Measurements from ENCODE around the gene EVC.
"Not testable (repeated sequence)": the region's sequence is repeated elsewhere in the genome, so short reads cannot be mapped to it uniquely, and the experiment has no call there.

The EVC gene

DNA sequence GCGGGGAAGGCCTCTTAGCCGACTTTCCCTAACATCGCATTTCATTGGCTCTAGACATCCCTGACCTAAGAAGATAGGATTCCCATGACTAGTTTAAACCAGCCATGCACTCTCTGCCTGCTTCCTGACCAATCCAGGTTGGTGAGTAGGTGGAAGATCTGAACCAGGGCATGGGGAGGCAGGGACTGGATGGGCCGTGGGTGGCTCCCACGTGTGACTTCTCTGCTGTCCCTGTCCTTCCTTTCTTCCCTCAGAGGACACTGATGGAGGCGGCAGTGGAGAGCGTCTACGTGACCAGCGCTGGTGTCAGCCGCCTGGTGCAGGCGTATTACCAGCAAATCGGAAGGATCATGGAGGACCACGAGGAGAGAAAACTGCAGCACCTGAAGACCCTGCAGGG lies 90.7 kb downstream of the EVC start:
- Mint-ChIP-seq H3K9me3 (no peaks in the 10 kb centered on the region), H3K4me1 (ENCODE audit: low read depth) (no peaks in the 10 kb centered on the region), H3K27ac (no peak overlapping the region), H3K36me3 (ENCODE audit: low read depth) (no peaks in the 10 kb centered on the region), H3K27me3 (ENCODE audit: low read depth) (no peaks in the 10 kb centered on the region), H3K4me3 (no peak overlapping the region)
- DNase-seq (ENCODE audit: low spot score), result no peak

DNA sequence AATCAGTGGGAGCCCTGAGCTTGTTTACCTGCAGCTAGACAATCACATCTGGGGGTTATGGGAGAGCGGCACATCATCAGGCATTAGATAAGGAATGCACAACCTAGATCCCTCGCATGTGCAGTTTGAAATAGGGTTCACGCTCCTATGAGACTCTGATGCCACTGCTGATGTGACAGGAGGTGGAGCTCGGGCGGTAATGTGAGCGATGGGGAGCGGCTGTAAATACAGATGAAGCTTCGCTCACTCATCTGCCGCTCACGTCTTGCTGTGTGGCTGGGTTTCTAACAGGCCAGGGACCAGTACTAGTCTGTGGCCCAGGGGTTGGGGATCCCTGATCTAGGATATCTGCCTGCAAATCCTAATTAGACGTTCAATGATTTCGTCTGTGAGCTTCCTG lies 91.6 kb downstream of the EVC start:
- Mint-ChIP-seq H3K27ac (no peak overlapping the region), H3K4me3 (no peak overlapping the region), H3K27me3 (ENCODE audit: low read depth) (no peaks in the 10 kb centered on the region), H3K9me3 (no peaks in the 10 kb centered on the region), H3K36me3 (ENCODE audit: low read depth) (no peaks in the 10 kb centered on the region), H3K4me1 (ENCODE audit: low read depth) (no peaks in the 10 kb centered on the region)
- DNase-seq (ENCODE audit: low spot score), result no peak

DNA sequence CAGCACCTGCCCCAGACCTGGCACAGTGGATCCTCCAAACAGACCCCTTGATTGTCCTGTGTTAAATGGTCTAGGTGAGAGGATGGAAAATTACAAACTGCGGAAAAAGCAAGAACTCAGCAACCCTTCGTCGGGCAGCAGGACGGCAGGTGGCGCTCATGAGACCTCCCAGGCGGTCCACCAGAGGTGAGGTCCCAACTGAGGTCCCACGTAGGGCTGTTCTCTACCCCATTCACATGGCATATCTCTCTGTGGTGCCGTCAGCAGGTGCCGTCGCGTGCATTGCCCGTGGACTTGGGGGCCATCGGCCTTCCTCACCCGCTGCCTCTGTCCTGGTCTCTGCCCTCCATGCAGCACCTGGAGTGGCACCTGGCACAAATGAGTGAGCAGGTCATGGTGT lies 93.7 kb downstream of the EVC start:
- no peak for DNase-seq (ENCODE audit: low spot score)
- Mint-ChIP-seq H3K4me3 (no peak overlapping the region), H3K27ac (no peak overlapping the region), H3K4me1 (ENCODE audit: low read depth) (no peaks in the 10 kb centered on the region), H3K36me3 (ENCODE audit: low read depth) (no peaks in the 10 kb centered on the region), H3K9me3 (no peaks in the 10 kb centered on the region), H3K27me3 (ENCODE audit: low read depth) (no peaks in the 10 kb centered on the region)

DNA sequence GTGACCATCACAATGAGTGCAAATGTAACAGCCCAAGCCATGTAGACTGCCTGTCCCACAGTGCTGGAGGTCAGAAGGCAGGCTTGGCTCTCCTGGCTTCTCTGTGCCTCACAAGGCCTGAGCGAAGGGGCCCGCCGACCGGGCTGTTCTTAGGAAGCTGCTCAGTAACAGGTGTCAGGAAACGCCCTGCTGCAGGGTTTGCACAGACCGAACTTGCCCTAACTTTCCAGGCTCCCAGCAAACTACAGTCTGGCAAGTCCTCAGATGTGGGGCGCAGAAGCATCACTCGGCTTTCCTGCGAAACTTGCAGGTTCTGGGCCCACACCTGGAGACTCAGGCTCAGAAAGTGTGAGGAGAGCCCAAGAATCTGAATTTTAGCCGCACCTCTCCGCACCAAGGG lies 94.3 kb downstream of the EVC start:
- DNase-seq (ENCODE audit: low spot score), result no peak
- Mint-ChIP-seq H3K4me3 (no peak overlapping the region), H3K27me3 (ENCODE audit: low read depth) (no peaks in the 10 kb centered on the region)

DNA sequence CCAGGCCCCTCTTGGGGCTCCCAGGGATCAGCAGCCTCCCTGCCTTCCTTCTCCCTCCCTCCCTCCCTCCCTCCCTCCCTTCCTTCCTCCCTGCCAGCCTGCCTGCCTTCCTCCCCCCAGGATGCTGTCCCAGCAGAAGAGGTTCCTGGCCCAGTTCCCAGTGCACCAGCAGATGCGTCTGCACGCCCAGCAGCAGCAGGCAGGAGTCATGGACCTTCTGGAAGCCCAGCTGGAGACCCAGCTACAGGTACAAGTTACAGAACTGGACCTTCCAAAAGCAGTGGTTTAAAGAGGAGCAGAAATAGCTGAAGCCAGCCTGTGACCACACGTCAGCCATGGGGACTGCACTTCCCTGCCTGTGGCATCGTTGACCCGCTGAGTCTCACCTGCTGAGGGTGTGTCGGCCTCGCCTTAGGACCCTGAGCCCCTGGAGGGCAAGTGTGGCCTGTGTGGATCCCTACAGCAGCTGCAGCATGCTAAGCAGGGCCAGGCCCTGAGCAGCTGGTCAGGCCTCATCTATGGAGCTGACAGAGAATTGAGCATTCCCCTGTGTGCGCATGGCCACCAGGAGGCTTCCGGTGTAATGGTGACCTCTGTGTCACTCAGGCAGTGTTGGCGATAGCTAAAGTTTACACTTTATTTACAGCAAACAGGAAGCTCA lies 97.2 kb downstream of the EVC start:
- H3K9me3 Mint-ChIP-seq, result no peaks in the 10 kb centered on the region
- H3K27ac Mint-ChIP-seq, result no peak overlapping the region
- no peaks in the 10 kb centered on the region for H3K27me3 Mint-ChIP-seq (ENCODE audit: low read depth)

More for the DNA sequence above, 94.3 kb downstream of the EVC start:
- Mint-ChIP-seq H3K27ac (no peak overlapping the region), H3K36me3 (ENCODE audit: low read depth) (no peaks in the 10 kb centered on the region), H3K9me3 (no peaks in the 10 kb centered on the region), H3K4me1 (ENCODE audit: low read depth) (no peaks in the 10 kb centered on the region)

DNA sequence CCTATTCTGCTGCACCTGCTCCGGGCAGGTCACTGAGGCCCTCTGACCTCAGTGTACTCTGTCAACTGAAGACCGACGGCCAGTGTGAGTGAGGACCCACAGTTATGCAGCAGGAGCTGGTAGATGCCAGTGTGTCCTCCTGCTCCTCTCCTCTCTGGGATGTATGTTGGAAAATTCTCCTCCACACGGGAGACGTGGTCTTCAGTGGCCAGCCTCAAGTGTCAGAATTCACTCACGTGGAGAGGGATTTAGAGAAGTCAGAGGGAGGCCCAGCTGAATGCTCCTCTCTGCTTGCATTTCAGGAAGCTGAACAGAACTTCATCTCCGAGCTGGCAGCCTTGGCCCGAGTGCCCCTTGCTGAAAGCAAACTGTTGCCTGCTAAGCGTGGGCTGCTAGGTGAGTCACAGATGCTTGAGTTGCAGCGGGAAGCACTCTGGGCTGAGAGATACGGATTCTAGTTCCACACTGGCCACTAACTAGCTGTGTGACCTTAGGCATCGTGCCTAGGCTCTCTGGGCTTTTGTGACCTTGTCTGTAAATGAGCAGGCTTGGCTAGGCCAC lies 98.3 kb downstream of the EVC start:
- Mint-ChIP-seq H3K4me1 (ENCODE audit: low read depth) (no peaks in the 10 kb centered on the region), H3K4me3 (no peak overlapping the region), H3K27me3 (ENCODE audit: low read depth) (no peaks in the 10 kb centered on the region), H3K27ac (no peak overlapping the region), H3K36me3 (ENCODE audit: low read depth) (no peaks in the 10 kb centered on the region), H3K9me3 (no peaks in the 10 kb centered on the region)
- DNase-seq (ENCODE audit: low spot score), result no peak

More for the DNA sequence above, 97.2 kb downstream of the EVC start:
- Mint-ChIP-seq H3K36me3 (ENCODE audit: low read depth) (no peaks in the 10 kb centered on the region), H3K4me3 (no peak overlapping the region), H3K4me1 (ENCODE audit: low read depth) (no peaks in the 10 kb centered on the region)
- no peak for DNase-seq (ENCODE audit: low spot score)

DNA sequence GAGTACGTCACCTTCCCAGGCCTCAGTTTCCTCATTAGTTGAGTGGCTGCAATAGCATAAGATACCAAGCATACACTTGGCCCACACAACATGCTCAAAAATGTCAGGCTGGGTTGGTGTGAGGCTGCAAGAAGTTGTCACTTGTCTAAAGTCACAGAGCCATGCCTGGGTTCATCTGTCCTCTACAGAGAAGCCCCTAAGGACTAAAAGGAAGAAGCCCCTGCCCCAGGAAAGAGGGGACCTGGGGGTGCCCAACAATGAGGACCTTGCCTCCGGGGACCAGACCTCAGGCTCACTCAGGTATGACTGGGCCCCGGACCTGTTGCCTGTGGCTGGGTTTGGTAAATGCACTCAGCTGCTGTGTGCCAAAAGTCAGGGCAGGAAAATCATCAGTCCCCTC lies 99.2 kb downstream of the EVC start:
- no peak for DNase-seq (ENCODE audit: low spot score)
- Mint-ChIP-seq H3K36me3 (ENCODE audit: low read depth) (no peaks in the 10 kb centered on the region), H3K4me3 (no peak overlapping the region), H3K27me3 (ENCODE audit: low read depth) (no peaks in the 10 kb centered on the region), H3K27ac (no peak overlapping the region), H3K9me3 (no peaks in the 10 kb centered on the region), H3K4me1 (ENCODE audit: low read depth) (no peaks in the 10 kb centered on the region)

DNA sequence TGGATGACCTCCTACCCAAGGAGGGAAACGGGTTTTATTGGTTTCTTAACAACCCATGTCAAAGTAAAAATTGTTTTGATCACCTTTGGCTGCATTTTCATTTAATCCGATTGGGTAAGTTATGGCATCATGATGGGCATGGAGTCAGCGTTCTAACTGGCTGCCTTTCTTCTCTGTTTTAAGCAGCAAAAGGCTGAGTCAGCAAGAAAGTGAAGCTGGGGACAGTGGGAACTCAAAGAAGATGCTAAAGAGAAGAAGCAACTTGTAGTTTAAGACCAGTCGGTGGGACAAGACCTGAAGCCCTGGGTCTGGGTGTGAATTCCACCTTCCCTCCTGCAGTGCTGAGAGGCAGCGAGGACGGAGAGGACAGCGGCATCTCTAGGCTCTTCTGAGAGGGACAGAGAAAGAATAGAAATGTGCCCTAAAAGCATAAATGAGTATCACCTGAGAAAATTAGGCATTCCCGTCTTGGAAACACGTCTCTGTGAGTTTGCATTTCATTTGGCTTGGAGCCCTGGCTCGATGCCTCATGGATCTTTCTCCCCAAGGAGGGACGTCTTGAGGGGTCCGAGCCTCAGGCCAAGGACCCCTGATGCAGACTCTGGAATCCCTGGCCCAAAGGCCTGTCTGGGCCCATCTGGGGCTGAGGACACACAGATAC lies 99.9 kb downstream of the EVC start:
- H3K27ac Mint-ChIP-seq, result no peak overlapping the region
- H3K27me3 Mint-ChIP-seq (ENCODE audit: low read depth), result no peaks in the 10 kb centered on the region
- no peak for DNase-seq (ENCODE audit: low spot score)
- no peaks in the 10 kb centered on the region for H3K9me3 Mint-ChIP-seq
- H3K36me3 Mint-ChIP-seq (ENCODE audit: low read depth), result no peaks in the 10 kb centered on the region
- H3K4me1 Mint-ChIP-seq (ENCODE audit: low read depth), result no peaks in the 10 kb centered on the region
- no peak overlapping the region for H3K4me3 Mint-ChIP-seq

DNA sequence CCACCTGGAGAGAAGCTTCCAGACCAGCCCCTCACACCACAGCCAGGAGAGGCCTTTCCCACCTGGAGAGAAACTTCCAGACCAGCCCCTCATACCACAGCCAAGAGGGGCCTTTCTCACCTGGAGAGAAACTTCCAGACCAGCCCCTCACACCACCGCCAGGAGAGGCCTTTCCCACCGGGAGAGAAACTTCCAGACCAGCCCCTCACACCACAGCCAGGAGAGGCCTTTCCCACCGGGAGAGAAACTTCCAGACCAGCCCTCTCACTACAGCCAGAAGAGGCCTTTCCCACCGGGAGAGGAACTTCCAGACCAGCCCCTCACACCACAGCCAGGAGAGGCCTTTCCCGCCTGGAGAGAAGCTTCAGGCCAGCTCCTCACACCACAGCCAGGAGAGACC lies 101.1 kb downstream of the EVC start:
- H3K36me3 Mint-ChIP-seq (ENCODE audit: low read depth); H3K9me3 Mint-ChIP-seq; H3K27me3 Mint-ChIP-seq (ENCODE audit: low read depth); DNase-seq (ENCODE audit: low spot score); H3K4me3 Mint-ChIP-seq; H3K27ac Mint-ChIP-seq; H3K4me1 Mint-ChIP-seq (ENCODE audit: low read depth): not testable (repeated sequence)

DNA sequence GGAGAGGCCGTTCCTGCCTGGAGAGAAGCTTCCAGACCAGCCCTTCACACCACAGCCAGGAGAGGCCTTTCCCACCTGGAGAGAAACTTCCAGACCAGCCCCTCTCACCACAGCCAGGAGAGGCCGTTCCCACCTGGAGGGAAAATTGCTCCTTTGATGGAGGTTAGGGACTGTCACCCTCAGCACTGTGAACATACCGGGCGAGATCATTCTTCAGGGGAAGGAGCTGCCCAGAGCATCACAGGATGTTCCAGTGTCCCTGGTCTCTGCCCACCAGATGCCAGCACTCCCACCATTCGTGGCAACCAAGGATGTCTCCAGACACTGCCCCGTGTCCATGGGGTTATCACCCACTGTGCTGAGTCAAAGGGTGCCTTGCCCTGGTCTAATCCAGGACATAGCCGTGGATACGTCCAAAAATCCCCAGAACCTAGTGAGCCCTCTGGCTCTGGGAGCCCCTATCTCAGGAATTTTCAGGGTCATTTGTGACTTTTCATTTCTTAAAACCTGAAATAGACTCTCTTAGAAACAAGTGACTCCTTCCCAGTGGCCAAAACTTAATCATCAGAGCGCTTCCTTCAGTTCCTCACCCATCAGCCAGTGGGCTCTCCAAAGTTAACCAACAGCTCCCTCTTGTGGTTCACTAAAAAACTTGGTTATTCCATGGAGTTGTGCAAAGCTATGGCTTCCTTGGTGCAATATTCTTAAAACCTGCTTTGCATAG lies 101.7 kb downstream of the EVC start:
- Mint-ChIP-seq H3K36me3 (ENCODE audit: low read depth) (no peaks in the 10 kb centered on the region), H3K4me3 (no peak overlapping the region), H3K27ac (no peak overlapping the region), H3K27me3 (ENCODE audit: low read depth) (no peaks in the 10 kb centered on the region), H3K9me3 (no peaks in the 10 kb centered on the region), H3K4me1 (ENCODE audit: low read depth) (no peaks in the 10 kb centered on the region)
- no peak for DNase-seq (ENCODE audit: low spot score)

DNA sequence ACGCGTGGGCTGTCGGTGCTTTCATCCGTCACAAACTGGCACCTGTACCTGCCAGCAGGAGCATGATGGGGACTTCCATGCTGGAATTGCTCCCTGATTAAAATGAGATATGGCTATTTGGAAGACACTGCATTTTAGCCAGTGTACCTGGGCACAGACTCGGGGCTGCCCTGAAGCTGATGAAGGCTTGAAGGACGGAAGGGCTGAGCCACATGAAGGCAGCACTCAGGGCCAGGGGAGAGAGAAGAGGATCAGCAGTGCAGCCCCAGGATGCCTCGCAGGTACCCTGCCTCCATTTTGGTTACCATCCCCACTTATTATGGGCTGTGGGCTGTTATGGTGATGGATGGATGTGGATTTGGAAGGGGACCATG lies 102.9 kb downstream of the EVC start:
- H3K27ac Mint-ChIP-seq, result no peak overlapping the region
- H3K27me3 Mint-ChIP-seq (ENCODE audit: low read depth), result no peaks in the 10 kb centered on the region
- no peaks in the 10 kb centered on the region for H3K36me3 Mint-ChIP-seq (ENCODE audit: low read depth)
- H3K4me1 Mint-ChIP-seq (ENCODE audit: low read depth), result no peaks in the 10 kb centered on the region
- no peaks in the 10 kb centered on the region for H3K9me3 Mint-ChIP-seq
- no peak overlapping the region for H3K4me3 Mint-ChIP-seq
- DNase-seq (ENCODE audit: low spot score), result no peak

DNA sequence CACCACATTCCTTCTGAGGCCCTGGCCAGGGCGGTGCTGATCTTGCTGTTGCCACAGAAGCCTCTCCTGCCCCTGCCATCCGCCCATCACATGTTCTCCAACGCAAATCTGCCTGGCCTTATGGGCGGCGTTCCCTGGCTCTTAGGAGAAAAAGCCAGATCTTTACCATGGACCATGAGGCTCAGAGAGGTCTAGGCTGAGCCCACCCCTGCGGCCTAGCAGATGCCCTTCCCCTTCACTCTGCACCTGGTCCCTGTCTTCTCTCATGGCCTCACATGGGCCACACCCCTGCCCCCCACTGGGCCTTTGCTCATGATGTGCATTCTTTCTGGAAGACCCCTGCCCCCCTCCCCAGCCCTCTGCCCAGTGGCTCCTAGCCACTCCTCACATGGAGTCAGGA lies 103.4 kb downstream of the EVC start:
- no peaks in the 10 kb centered on the region for H3K36me3 Mint-ChIP-seq (ENCODE audit: low read depth)
- no peak for DNase-seq (ENCODE audit: low spot score)
- H3K27me3 Mint-ChIP-seq (ENCODE audit: low read depth), result no peaks in the 10 kb centered on the region
- H3K4me1 Mint-ChIP-seq (ENCODE audit: low read depth), result no peaks in the 10 kb centered on the region
- H3K4me3 Mint-ChIP-seq, result no peak overlapping the region
- no peaks in the 10 kb centered on the region for H3K9me3 Mint-ChIP-seq
- no peak overlapping the region for H3K27ac Mint-ChIP-seq

DNA sequence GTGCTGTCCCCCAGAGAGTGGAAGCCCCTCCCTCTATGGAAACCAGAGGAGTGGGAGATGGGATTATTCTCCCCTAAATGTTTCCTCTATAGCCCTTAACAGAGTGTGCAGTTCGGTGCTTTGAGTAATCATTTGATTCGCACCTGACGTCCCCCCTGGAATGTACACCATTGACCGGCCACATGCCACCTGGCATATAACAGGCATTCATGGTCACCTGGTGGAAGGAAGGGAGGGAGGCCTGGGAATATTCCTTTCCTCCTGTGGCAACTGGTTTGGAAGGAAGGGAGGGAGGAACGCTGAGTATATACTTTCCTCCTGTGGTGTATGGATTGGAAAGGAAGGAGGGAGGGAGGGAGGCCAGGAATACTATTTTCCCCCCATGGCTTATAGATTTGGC lies 104.6 kb downstream of the EVC start:
- Mint-ChIP-seq H3K9me3 (no peaks in the 10 kb centered on the region), H3K27me3 (ENCODE audit: low read depth) (no peaks in the 10 kb centered on the region), H3K4me3 (no peak overlapping the region), H3K36me3 (ENCODE audit: low read depth) (no peaks in the 10 kb centered on the region), H3K4me1 (ENCODE audit: low read depth) (no peaks in the 10 kb centered on the region), H3K27ac (no peak overlapping the region)
- DNase-seq (ENCODE audit: low spot score), result no peak

DNA sequence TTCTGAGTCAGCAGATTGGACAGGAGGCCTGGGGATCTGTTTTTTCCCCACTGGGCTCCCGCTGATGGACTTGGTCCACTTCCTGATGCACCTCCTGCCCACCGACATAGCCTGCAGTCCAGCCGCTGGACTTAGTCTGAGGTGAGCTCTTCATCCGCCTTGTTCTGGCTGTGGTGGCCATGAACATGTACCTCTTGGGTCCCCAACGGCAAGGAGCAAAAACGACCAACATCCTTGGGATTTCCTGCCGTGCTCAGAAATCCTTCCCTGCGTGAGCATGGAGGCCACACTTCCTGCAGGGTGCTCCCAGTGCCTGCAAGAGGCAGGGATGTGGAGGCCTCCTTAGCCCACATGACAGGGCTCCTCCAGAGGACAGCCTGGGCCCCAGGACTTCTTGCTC lies 105.1 kb downstream of the EVC start:
- Mint-ChIP-seq H3K4me1 (ENCODE audit: low read depth) (no peaks in the 10 kb centered on the region), H3K9me3 (no peaks in the 10 kb centered on the region), H3K27me3 (ENCODE audit: low read depth) (no peaks in the 10 kb centered on the region), H3K27ac (no peak overlapping the region), H3K36me3 (ENCODE audit: low read depth) (no peaks in the 10 kb centered on the region), H3K4me3 (no peak overlapping the region)
- DNase-seq (ENCODE audit: low spot score), result no peak
